Sciatic nerve (tissue), 2 donors: ENCODE measurements around the gene ARMC7. TPM values are rescaled to one million over a fixed set of nuclear protein-coding genes. Genes with fewer than 3 reads are reported as not detected.
"Not testable (repeated sequence)": the region's sequence is repeated elsewhere in the genome, so short reads cannot be mapped to it uniquely, and the experiment has no call there.

Source experiments
- ATAC-seq: fragments of 200-7000 bp; cut with Tn5 transposase; one replicate; pipeline ENCODE4 v1.9.1; 2020; ENCODE audit warnings: mild to moderate bottlenecking, moderate library complexity
- DNase-seq: peaks from one replicate; pipeline ENCODE4 v3.0.0-alpha.2; 2020; ENCODE audit warnings: low spot score
- intact Hi-C: fragments of 100-400 bp; cut with DNase I; formaldehyde crosslinking; loops from one replicate; pipeline ENCODE4 v1.14.2; 2022
- total RNA-seq: library from RNA; stranded (reverse); fragmentation: NEBNext Ultra II Directional; extraction: Animal tissue kit (Norgen Biotek cat#: 25700); gene quantifications from one replicate; pipeline ENCODE4 v1.2.1, GENCODE V29; 2021
- donor health status: DM: no; HTN: no; CAD: no.
- donor health status: DM: no; HTN: no; CAD: no.

The ARMC7 gene
- total RNA-seq, 1 donor from 2014 or later, result 11.7 TPM

DNA sequence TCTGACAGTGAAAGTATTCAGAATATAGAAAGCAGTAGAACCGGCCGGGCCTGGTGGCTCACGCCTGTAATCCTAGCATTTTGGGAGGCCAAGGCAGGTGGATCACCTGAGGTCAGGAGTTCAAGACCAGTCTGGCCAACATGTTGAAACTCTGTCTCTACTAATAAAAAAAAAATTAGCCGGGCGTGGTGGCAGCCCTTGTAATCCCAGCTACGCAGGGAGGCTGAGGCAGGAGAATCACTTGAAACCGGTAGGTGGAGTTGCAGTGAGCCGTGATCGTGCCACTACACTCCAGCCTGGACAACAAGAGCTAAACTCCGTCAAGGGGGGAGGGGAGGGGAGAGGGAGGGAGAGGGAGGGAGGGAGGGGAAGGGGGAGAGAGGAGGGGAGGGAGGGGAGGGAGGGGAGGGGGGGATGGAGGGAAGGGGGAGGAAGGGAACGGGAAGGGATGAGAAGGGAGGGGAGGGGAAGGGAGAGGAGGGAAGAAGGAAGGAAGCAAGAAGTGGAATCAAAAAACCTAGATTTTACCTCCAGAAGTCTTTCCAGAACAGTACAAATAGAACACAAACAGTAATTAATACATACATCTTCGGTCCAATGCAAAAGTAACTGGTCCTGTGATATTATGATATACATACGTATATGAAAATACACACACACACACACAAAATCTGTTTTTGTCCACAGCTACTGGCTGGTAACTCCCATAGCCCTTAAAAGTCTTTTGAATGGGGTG is 32.6 kb downstream of the ARMC7 start:
- intact Hi-C loops, result no loop called here
- DNase-seq (no peak), ATAC-seq (no peak)

DNA sequence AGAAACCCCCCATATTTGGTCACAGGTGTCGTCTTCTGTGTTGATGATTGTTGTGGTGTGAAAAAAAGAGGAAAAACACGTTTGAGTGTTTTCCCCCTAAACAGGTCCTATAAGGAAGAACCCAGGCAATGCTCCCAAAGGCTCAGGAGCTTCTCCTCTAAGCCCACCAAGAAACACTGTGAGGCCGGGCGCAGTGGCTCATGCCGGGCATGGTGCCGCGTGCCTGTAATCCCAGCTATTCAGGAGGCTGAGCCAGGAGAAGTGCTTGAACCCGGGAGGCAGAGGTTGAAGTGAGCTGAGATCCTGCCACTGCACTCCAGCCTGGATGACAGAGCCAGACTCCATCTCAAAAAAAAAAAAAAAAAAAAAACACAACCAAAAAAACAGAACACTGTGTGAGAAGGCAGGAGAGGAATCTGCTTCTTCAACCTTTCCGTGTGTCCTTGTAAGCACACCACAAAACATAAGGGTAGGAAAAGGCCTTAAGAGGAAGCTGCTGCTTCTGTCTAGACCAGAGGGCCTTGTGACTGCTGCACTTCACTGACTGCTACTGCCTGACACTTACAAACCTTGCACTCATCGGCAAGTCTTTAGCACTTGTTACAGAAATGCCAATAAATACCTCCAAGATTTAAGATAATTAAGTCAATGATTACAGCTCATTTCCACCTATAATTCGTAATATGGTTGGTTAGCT is 35.2 kb downstream of the ARMC7 start:
- ATAC-seq (no peak), DNase-seq (peak; percentile 38)
- intact Hi-C loops, result no loop called here

DNA sequence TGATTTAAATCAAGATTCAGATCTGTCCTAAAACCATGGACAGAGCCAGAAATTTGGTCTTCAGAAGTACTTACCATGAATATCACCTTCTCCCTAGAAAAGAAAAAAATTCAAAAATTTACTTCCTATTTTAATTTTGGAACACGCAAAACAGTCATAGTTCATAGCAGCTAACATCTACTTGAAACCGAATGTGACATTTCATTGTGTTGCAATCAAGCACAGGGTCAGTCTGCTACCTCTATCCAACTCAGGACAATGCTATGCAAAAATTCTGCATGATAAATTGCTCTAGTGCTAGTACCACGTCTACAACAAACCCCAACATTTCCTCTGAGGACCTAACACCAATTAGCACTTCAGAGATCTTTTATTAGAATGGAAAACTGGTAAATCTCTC is 36.8 kb downstream of the ARMC7 start:
- ATAC-seq (no peak), DNase-seq (no peak)
- intact Hi-C loops, result no loop called here

DNA sequence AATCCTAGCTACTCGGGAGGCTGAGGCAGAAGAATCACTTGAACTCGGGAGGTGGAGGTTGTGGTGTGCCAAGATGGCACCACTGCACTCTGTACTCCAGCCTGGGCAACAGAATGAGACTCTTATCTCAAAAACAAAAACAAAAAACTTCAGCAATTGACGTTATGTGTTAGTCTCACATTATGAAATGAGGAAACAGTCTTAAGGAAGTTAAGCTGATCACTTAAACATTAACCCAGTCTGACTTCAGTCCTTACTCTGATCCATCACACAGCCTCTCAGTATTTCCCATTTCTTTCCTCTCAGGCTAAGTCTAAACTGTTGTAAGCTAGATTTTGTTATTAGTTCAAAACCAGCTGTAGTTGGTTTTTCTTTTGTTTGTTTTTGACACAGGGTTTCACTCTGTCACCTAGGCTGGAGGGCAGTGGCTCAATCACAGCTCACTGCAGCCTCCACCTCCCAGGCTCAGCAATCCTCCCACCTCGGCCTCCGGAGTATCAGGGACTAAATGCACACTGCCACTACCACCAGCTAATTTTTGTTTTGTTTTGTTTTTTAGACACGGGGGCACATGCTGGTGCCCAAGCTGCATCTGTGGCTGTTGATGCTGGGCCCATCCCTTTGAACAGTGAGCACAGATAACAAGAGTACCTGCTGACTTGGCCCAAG is 38.2 kb downstream of the ARMC7 start:
- intact Hi-C loops, result no loop called here
- ATAC-seq, result no peak
- peak; percentile 39 for DNase-seq

DNA sequence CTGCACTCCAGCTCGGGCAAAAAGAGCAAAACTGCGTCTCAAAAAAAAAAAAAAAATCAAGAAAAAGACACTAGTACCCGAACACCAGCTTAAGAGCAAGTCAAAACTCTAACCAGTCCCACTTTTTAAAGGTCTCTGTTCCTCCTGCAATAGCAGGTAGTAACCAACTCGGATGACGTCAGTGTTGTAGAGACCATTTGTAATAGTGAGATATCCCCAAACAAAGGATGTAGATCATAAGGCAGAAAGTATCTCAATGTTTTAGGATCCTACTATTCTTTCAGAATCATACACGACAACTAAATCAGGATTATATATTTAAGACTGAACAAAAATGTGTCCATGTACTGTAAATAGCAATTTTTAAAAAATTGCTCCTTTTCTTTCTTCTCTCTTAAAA is 42.2 kb downstream of the ARMC7 start:
- ATAC-seq, result no peak
- intact Hi-C loops, result no loop called here
- DNase-seq, result no peak

DNA sequence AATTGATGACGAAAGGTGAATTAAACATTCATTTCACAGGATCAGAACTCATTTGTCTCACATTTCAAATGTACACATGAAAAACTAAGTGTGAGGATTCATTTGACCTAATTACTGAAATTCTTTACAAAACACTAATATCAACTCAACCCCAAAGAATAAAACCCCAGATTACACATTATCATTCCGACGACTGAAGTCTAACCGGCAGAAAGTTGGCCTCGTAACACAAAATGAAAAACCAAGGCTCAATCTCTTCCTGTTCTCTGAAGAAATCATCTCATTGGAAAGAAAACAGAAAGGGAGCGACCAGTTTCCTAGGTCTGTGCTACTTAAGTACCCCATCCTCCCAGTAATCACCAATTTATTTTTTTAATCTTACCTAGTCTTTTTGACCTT is 42.8 kb downstream of the ARMC7 start:
- no peak for ATAC-seq
- no peak for DNase-seq
- intact Hi-C loops, result no loop called here

DNA sequence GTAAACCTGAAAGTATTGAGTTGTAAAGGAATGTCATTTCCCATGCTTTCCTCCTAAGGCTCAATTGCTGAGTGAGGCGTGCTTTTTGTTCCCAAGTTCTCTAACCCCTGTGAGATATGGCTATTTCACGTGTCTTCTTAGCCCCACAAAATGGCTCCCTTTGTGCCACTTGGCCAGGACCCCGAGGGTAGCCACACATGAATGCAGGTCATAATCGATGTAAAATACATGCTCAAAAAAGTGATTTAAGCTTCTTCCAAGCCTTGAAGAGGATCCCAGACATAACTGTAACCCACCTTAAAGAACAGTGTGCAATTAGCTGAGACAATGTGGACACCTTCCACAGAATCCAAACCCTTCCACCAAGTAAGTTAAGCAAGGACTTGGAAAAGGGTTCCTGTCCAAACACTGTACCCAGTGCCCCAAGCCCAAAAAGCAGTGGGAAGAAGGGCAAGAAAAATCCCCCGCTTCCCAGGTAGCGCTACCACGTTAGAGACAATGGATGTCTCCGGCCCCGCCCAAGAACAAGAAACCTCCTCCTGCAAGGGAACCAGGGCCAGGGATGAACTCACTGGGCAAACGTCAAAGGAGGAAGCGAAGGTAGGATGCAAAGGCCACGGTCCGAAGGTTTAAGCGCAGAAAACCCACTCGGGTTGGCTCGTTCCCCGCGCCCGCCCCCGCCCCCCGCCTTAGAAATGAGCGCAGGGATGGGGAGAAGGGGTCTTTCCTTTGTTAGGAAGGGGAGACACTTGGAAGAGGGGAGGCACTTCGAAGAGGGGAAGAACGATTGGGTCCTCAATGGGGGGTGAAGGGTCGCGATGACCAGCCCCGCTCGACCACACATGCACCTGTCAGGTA is 43.4 kb downstream of the ARMC7 start:
- DNase-seq, result peak; percentile 60
- ATAC-seq, result no peak
- intact Hi-C loops, result no loop called here

DNA sequence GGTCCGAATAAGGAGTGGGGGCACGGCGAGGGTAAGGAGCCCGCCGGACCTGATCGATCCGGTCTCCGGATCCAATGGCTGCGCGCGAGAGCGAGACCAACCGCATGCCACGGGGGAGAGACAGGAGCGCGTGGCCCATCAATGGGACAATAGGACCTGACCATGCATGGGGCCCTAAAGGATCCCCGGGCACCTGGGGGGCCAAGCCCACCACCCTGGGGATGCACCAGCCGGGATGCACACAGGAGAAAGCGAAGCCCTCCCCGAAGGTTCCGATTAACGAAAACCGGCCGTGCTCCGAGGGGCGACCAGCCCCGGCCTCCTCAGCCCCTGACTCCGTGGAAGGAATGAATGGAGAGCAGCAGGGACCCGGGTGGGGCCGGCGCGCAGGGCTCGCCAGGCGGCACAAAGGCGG is 44.0 kb downstream of the ARMC7 start:
- ATAC-seq (no peak), DNase-seq (peak; percentile 56)
- intact Hi-C loops, result no loop called here

DNA sequence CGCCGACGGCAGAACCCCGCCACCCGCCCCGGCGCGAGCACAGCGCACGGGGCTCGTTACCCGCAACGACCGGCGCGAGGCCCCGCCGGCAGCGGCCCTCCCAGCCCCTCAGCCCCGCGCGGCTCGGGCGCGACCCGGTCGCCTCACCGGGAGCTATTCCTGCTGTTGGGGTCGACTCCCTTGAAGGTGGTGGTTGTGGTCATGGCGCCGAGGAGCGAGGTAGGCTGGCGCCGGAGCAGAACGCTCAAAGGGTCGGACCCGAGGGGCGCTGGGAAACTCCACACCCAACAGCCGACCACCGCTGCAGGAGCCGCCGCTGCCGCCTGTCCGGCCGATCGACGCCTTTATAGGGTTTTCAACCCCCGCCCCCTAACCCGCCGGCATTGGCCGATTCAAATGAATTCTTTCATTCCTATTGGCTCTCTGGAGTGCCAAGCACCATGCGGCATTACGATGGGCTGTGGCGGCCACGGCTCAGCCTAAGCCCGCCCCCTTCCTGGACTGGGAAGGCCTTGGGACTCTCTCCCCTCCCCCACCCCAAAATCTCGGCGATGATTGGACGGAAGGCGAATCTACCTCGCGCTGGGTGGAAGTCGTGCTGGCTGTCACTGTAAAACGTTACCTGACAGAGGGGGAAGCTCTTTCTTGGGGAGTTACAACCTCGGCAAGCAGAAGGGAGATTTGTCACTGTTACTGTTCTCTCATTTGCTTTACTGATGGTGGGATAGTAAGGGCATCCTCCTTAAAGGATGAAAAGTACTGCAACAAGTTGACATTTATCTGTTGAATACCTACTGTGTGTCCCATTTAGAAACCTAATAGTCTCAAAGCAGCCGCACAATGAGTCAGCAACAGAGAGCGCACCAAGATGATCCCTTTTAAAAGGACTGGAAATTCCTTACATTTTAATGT is 44.7 kb downstream of the ARMC7 start, which contains the start of gene JPT1:
Gene JPT1, minus strand, starts transcription at position 318 of the 912 bp plus-strand sequence. Its CDS starts 115 bp downstream, at position 203.
- ATAC-seq (peak; percentile 100), DNase-seq (peak; percentile 98)
- intact Hi-C loops, result no loop called here

DNA sequence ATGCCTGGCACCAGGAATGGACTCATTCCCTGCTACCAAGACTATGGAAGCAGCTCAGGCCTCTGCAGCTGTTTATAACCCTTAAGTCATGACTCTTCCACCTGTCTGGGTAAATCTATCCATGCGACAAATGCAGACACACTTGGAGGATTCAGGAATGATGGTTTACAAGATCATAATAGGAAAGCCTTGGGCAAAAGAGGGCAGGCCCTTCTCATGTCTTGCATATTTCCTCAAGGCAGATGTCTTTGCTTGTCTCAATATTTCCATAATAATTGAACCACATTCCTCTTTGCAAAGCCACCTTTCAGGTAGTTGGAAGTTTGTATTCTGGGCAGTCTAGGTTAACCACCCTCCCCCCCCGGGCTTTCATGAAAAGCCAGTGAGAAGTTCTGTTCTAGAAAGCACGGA is 45.4 kb downstream of the ARMC7 start:
- intact Hi-C loops, result no loop called here
- DNase-seq (peak; percentile 40), ATAC-seq (no peak)

DNA sequence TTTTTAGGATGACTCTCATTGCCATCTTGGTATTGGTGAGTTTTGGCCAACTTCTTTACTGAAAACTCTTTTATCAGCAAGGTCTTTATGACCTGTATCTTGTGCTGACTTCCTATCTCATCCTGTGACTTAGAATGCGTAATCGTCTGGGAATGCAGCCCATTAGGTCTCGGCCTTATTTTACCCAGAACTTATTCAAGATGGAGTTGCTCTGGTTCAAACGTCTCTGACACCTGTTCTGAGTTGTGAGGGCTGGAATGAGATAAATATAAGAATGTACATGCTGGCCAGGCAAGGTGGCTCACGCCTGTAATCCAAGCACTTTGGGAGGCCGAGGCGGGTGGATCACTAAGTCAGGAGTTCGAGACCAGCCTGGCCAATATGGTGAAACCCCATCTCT is 48.7 kb downstream of the ARMC7 start:
- peak; percentile 28 for DNase-seq
- ATAC-seq, intact Hi-C loops: not testable (repeated sequence)

DNA sequence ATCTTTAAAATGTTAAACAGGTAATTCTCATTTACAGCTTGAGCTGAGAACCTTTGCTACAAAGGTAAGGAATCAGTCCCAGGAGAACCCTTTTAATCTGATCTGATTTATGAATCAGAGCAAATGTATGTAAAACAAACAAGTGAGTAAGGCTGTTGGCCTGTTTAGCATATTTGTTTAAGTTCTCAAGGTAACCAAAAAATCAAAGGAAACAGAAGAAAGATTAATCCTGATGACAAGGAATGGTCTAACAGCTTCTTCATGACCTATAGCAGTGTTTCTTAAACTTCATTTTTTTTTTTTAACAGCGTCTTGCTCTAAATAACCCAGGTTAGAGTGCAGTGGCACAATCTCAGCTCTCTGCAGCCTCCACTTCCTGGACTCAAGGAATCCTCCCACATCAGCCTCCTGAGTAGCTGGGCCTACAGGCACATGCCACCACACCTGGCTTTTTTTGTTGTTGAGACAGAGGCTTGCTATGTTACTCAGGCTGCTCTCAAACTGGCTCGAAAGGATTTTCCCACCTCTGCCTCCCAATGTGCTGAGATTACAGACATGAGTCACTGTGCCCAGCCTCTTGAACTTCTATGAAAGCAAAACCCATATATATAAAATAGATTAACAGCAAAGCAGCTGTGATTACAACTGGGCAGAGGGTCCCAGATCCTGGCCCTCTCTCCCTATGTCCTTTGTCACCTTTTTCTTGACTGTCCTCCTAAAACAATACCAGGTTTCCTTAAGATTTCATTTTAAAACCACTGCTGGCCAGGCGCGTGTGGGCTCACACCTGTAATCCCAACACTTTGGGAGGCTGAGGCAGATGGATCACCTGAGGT is 49.6 kb downstream of the ARMC7 start:
- peak; percentile 14 for DNase-seq
- no peak for ATAC-seq
- intact Hi-C loops, result no loop called here

DNA sequence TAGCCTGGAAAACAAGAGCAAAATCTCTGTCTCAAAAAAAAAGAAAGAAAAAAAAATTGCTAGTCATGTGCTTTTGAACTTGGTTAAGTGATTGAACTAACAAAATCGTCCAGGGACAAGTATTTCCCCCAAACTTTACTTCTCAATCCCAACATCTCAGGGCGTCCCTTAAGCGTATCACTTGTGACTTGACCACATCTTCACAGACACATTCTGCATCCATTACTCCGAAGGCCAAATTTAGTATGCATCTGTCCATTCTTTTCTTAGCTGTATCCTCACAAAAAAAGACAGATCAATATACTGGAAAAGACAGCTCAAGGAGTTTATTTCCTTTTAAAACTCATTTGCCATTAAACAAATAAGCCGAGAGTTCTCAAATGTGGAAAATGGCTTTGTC is 50.4 kb downstream of the ARMC7 start:
- intact Hi-C loops, result no loop called here
- no peak for DNase-seq
- ATAC-seq, result no peak

DNA sequence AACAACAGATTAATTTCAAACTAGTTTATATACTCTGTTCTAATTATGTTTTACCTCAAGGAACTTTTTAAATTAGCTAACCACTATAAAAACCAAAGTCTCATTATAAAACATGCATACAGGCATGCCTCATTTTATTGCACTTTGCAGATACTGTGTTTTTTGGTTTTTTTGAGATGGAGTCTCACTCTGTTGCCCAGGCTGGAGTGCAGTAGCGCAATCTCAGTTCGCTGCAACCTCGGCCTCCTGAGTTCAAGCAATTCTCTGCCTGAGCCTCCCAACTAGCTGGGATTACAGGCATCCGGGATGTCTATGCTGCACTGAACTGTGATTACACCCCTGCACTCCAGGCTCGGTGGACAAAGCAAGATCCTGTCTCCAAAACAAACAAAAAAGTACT is 53.3 kb downstream of the ARMC7 start:
- intact Hi-C loops, result no loop called here
- DNase-seq, result peak; percentile 13

DNA sequence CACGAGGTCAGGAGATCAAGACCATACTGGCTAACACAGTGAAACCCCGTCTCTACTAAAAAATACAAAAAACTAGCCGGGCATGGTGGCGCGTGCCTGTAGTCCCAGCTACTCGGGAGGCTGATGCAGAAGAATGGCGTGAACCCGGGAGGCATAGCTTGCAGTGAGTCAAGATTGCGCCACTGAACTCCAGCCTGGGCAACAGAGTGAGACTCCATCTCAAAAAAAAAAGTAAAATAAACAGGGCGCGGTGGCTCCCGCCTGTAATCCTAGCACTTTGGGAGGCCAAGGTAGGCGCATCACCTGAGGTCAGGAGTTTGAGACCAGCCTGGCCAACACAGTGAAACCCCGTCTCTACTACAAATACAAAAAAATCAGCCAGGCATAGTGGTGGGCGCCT is 54.8 kb downstream of the ARMC7 start:
- intact Hi-C loops, ATAC-seq: not testable (repeated sequence)
- DNase-seq, result peak; percentile 23

More for the DNA sequence above, 53.3 kb downstream of the ARMC7 start:
- no peak for ATAC-seq

DNA sequence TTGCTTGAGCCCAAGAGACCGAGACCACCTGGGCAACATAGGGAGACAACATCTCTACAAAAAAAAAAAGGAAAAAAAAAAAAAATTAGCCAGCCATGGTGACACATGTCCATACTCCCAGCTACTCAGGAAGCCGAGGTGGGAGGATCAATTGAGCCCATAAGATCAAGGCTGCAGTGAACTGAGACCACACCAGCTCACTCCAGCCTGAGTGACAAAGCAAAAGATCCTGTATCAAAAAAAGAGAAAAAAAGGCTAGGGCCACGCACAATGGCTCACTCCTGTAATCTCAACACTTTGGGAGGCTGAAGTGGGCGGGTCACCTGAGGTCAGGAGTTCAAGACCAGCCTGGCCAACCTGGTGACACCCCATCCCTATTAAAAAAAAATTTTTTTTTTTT is 59.2 kb downstream of the ARMC7 start:
- intact Hi-C loops, result no loop called here
- DNase-seq (peak; percentile 13), ATAC-seq (no peak)

DNA sequence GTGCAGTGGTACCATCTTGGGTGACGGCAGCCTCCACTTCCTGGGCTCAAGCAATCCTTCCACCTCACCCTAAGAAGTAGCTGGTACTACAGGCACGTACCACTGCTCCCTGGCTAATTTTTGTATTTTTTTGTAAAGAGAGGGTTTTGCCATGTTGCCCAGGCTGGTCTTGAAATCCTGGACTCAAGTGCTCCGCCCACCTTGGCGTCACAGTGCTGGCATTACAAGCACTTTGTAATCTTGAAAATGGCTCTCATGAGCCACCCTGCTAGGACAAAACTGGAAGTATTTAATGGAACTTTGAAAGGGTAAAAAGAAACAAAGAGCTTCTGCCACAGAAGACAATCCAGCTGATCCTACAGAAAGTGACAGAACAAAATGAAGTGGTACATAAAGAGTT is 63.8 kb downstream of the ARMC7 start:
- DNase-seq, result peak; percentile 25
- intact Hi-C loops, result no loop called here
- ATAC-seq, result no peak
